Measurements from ENCODE around the gene NASP. TPM values are rescaled to one million over a fixed set of nuclear protein-coding genes. Genes with fewer than 3 reads are reported as not detected.
"Not testable (repeated sequence)": the region's sequence is repeated elsewhere in the genome, so short reads cannot be mapped to it uniquely, and the experiment has no call there.

The NASP gene
- total RNA-seq, 2 donors from 2014 or later: 36.7 to 45.5 TPM

DNA sequence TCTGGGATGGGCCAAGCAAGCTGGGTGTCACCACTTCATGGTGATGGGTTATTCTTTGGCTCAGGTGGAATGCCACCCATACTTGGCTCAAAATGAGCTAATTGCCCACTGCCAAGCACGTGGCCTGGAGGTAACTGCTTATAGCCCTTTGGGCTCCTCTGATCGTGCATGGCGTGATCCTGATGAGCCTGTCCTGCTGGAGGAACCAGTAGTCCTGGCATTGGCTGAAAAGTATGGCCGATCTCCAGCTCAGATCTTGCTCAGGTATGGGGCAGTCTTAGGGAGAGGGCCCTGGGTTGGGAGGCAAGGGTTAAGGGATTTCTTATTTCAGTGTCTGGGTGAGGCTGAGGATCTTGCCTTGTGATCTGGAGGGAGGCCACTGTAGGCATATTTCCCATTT is 15.4 kb upstream of the NASP start:
- intact Hi-C loops (cut with DNase I): loop anchor here (5.0 kb wide), 3 partner anchors 46 to 206 kb away; partner anchors contain the start of gene PRDX1 (in 1 of the 2)
- peak; percentile 41 for DNase-seq (ENCODE audit: low spot score)

- intact Hi-C loops (cut with DNase I): loop anchor here (5.0 kb wide), 3 partner anchors 47 to 207 kb away; partner anchors contain the start of gene PRDX1 (in 1 of the 2)
- peak; percentile 22 for DNase-seq (ENCODE audit: low spot score)
Measured at GRCh38 chr1:45569571-45569961, 14.3 kb upstream of the NASP start.

DNA sequence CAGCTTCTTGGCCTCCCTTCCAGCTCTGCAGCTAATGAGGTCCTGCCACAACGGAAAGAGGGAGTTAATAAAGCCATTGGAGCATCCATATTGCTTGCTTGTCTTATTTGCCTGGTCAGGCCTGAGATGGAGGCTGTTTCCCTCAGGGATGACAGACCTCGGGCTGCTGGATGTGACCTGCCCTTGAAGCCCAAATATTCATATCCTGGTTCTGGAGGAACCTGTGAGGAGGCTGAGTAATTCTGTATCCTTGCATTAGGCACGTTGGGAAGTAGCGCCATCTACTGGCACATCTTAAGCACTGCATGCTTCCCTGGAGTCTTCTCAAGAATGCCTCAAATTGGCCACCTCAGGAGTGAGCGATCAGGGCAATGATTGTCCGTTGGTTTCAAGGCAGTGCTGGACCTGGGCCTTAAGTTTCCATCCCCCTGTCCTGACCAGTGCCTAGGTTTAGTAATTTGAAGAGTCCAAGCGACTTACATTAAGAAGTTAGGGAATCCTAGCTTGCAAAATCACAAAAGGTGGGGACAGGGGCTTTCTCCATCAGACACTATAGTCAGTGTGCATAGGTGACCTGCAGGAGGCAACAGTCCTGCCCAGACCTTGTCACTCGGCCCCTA is 13.8 kb upstream of the NASP start:
- intact Hi-C loops (cut with DNase I): loop anchor here (5.0 kb wide), 4 partner anchors 48 to 558 kb away; partner anchors contain the start of genes HECTD3 (in 1 of the 2), PRDX1 (in 1 of the 2) and UROD (in 1 of the 2)
- peak; percentile 88 for DNase-seq (ENCODE audit: low spot score)

GRCh38 chr1:45570631-45571030 is 13.2 kb upstream of the NASP start:
- intact Hi-C loops (cut with DNase I): loop anchor here in 1 of 2 donors (5.0 kb wide), 1 partner anchor 558 kb away; the partner anchor contains the start of genes HECTD3 and UROD
- no peak for DNase-seq (ENCODE audit: low spot score)

- intact Hi-C loops (cut with DNase I): loop anchor here in 1 of 2 donors (5.0 kb wide), 1 partner anchor 561 kb away; the partner anchor contains the start of genes HECTD3 and UROD
Measured at GRCh38 chr1:45573231-45573804, 10.5 kb upstream of the NASP start.

DNA sequence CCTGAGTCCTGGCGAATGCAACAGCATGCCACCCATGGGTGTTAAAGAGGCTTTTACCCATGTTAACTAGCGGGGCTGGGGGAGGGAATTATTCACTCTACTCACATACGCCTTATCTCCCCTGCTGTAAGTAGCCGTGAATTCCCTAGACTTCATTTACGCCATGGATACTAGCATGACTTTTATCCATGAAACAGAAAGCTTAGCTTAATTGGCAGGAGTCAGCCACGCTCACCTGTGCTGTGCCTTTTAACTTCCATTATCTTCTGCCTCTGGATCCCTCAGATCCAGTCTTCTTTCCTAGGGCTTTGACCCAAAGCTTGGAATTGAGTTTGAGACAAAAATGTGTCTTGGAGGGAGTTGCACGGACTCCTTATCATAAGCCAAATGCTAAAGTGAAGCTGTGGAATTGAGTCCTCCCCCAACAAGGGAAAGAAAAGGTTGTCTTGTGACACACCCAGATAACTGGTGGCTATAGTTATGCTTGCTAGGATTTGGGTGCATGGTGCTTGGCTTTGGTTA is 9.7 kb upstream of the NASP start:
- peak; percentile 1 for DNase-seq (ENCODE audit: low spot score)
- intact Hi-C loops (cut with DNase I): loop anchor here in 1 of 2 donors (5.0 kb wide), 1 partner anchor 562 kb away; the partner anchor contains the start of genes HECTD3 and UROD

More at GRCh38 chr1:45573231-45573804, 10.5 kb upstream of the NASP start:
- peak; percentile 18 for DNase-seq (ENCODE audit: low spot score)

GRCh38 chr1:45583264-45583665 is 576 bp upstream of the NASP start:
- intact Hi-C loops (cut with DNase I): no loop called here
- DNase-seq (ENCODE audit: low spot score): peak; percentile 98

DNA sequence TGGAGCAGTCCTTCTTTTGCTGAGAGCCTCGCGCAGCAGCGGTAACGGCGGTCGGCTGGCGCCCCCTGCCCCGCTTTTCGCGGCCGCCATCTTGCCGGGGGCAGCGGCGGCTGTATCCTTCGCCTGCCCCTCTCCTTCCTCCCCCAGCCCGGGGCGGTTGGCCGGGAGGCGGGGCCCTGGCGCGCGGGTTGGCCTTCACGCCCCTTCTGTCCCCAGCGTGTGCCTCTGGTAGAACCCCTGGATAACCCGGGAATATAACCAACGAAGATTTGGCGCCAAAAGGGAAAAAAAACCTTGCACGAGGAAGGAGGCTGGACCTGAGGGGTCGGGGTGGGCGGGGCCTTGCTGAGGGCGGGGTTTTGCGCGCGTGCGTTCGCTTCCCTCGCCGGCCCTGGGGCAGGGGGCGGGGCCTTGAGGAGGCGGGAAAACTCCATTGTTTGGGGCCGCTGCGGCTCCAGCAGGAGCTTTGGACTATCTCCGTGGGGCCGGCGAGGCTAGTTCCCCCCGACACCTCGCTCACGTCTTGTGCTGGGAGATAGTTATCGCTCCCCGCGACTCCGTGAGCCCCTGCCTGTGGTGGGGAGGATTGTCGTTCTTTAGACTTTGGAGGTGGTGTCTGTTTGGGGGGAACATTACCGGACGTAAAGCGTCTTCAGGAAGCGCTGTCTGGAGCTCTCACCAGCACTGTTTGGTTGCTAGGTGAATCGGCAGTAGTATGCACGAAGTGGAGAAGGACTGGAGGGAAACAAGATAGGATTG is 689 bp downstream of the NASP start:
- intact Hi-C loops (cut with DNase I): loop anchor here in 1 of 2 donors (1.0 kb wide), 1 partner anchor 12 kb away; no protein-coding TSS in a partner anchor
- peak; percentile 96 for DNase-seq (ENCODE audit: low spot score)

GRCh38 chr1:45585110-45585426 is 1.2 kb downstream of the NASP start:
- intact Hi-C loops (cut with DNase I): no loop called here
- no peak for DNase-seq (ENCODE audit: low spot score)

- intact Hi-C loops (cut with DNase I): no loop called here
- DNase-seq (ENCODE audit: low spot score): no peak
Measured at GRCh38 chr1:45585496-45586075, 1.7 kb downstream of the NASP start.

- intact Hi-C loops (cut with DNase I): no loop called here
- DNase-seq (ENCODE audit: low spot score): no peak
Measured at GRCh38 chr1:45586769-45587168, 2.9 kb downstream of the NASP start.

DNA sequence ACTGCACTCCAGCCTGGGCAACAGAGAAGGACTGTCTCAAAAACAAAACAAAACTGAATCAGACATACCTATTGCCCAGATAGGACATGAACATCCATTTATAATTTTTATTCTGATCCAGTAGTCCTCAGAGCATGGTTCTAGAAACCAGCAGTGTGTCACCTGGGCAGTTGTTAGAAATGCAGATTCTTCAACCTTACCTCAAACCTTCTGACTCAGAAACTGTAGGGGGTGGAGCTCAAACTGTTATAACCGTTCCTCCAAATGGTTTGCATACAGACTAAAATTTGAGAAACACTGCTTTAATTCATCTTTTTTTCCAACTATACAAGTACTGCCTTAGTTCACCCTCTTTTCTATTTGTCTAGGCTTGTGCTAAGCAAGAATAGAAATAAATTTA is 6.0 kb downstream of the NASP start:
- intact Hi-C loops (cut with DNase I): no loop called here

GRCh38 chr1:45594412-45594811 is 10.6 kb downstream of the NASP start:
- intact Hi-C loops (cut with DNase I): no loop called here
- no peak for DNase-seq (ENCODE audit: low spot score)

More for the DNA sequence above, 6.0 kb downstream of the NASP start:
- DNase-seq (ENCODE audit: low spot score): no peak

DNA sequence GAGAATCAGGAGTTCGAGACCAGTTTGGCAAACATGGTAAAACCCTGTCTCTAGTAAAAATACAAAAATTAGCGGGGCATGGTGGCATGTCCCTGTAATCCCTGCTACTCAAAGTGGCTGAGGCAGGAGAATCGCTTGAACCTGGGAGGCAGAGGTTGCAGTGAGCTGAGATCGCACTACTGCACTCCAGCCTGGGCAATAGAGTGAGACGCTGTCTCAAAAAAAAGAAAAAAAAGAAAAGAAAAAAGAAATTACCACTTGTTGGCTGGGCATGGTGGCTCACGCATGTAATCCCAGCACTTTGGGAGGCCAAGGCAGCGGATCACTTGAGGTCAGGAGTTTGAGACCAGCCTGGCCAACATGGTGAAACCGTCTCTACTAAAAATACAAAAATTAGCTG is 12.9 kb downstream of the NASP start:
- not testable (repeated sequence) for DNase-seq (ENCODE audit: low spot score)
- intact Hi-C loops (cut with DNase I): loop anchor here in 1 of 2 donors (1.0 kb wide), 1 partner anchor 12 kb away; the partner anchor contains the start of gene NASP

DNA sequence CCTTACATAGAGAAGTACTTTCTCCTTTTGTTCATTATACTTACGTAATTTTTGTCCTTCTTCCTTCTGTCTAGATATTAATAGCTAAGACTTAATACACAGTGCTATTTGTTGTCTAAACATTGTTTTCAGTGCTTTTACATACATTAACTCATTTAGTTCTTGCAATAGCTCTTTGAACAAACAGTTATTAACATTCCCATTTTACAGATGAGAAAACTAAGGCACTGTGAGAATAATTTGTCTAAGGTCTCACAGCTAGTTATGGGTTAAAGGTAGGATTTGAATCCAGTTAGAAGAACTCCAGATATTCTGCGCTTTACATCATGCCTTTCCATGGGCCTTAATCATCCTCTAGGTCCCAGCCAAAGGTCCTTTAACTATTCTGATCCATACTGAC is 20.4 kb downstream of the NASP start:
- no peak for DNase-seq (ENCODE audit: low spot score)
- intact Hi-C loops (cut with DNase I): no loop called here

DNA sequence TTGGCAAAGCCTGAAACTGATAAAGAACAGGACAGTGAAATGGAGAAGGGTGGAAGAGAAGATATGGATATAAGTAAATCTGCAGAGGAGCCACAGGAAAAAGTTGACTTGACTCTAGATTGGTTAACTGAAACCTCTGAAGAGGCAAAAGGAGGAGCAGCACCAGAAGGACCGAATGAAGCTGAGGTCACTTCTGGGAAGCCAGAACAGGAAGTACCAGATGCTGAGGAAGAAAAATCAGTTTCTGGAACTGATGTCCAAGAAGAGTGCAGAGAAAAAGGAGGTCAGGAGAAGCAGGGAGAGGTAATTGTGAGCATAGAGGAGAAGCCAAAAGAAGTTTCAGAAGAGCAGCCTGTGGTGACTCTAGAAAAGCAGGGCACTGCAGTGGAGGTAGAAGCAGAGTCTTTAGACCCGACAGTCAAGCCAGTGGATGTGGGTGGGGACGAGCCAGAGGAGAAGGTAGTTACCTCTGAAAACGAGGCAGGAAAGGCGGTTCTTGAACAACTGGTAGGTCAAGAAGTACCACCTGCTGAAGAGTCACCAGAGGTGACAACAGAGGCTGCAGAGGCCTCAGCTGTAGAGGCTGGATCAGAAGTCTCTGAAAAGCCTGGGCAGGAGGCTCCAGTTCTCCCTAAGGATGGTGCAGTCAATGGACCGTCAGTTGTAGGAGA is 23.7 kb downstream of the NASP start:
- no peak for DNase-seq (ENCODE audit: low spot score)
- intact Hi-C loops (cut with DNase I): no loop called here

DNA sequence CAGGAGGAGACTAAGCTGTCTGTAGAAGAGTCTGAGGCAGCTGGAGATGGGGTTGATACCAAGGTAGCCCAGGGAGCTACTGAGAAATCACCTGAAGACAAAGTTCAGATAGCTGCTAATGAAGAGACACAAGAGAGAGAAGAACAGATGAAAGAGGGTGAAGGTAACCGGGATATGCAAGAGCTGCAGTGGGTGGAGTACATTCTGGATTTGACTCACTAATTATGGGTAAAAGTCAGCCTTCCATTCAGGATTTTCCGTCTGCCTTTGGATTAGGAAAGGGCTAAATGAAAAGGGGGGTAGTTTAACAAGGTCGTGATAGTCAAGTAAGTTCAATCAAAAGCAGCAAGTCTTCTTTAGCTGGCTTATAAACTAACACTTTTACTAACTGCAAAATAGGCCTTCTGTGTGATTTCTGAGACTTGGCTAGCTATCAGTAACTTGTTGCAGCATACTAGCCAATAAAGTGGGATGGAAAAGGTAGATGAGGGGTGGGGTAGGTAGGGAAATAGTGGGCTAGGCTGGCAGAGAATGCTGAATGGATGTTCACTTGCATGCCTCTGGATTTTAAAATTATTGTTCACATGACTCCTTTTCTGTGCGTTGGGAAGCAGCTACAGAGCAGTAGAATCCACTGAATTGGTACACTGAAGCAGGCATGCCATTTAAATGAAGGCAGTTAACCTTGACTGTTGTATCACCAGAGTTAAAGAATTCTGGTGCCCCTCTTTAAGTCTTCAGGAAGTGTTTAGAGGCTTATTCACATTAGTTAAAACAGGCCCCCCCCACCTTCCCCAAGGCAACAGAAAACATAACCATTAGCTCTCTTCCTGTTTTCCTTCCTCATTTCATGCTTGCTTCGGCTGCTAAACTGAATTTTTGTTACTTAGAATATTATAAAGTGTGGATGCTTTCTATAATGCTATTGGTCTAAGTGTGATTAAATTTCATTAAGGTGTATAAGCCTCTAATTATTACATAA is 24.6 kb downstream of the NASP start:
- intact Hi-C loops (cut with DNase I): no loop called here
- no peak for DNase-seq (ENCODE audit: low spot score)
